CD4-positive, alpha-beta T cell treated with Interleukin-21 for 1 hour (primary cell): ENCODE measurements around the gene C12orf75.
A peak's percentile ranks its signal among the peaks of the same experiment; 100 is the strongest.
"Not testable (repeated sequence)": the region's sequence is repeated elsewhere in the genome, so short reads cannot be mapped to it uniquely, and the experiment has no call there.

Experiments
- DNase-seq: peaks from one replicate; pipeline ENCODE4 v3.0.0-alpha.2; 2020

Gene C12orf75

DNA sequence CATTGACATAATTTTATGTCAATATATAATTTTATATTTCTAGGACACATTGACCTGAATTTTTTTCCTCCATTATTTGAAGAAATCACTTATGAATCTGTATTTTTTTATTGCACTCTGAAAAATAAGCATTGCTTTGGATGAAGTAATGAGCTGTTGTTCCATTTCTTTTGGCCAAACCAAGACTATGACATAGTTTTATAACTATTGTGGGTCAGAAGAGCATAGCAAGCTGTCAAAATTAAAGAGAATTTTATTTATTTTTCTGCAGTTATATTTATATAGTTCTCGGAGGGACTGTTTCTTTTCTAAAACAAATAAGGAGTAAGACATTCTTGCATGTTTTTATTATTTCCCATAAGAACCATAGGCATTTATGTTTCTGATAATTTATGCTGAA is 8.5 kb downstream of the C12orf75 start:
- no peak for DNase-seq

DNA sequence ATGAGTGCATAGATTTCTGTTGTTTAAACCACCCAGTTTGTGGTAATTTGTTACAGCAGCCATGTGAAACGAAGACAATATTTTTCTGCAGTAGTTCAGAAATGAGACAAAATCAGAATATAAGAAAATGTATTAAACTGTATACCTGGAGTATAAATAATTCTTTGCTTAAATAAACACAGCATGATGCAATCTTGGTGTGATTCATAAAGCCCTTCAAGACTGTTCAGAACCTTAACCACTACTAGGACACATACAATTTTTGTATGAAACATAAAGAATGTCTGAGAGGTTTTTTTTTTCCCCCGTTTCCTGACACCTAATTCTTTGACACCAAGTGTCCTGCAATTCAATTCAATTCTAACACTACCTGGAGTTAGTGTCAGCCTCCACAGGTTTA is 10.5 kb downstream of the C12orf75 start:
- no peak for DNase-seq

DNA sequence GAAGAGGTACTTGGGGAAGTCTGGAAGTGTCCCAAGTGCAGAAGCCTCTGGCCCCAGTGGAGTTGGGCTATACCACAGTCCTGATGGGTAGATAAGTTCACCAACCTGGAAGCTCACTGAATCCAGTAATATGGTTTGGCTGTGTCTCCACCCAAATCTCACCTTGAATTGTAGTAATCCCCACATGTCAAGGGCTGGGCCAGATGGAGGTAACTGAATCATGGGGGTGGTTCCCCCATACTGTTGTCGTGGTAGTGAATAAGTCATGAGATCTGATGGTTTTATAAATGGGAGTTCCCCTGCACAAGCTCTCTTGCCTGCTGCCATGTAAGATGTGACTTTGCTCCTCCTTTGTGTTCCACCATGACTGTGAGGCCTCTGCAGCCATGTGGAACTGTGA is 11.1 kb downstream of the C12orf75 start:
- not testable (repeated sequence) for DNase-seq

DNA sequence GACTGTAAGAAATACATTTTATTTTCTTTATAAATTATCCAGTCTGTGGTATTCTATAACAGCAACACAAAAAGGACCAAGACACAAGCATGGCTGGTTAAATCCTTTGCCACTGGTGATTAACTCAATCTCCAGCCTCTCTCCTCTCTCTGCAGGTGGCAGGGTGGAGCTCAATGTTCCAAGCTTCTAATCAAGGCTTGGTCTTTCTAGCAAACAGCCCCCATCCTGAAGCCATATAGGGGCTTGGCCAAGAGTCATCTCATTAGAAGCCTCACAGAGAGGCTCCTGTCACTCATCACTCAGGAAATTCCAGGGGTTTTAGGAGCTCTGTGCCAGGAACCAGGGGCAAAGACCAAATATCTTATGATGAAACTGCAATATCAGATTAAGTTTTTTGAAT is 12.0 kb downstream of the C12orf75 start:
- no peak for DNase-seq

DNA sequence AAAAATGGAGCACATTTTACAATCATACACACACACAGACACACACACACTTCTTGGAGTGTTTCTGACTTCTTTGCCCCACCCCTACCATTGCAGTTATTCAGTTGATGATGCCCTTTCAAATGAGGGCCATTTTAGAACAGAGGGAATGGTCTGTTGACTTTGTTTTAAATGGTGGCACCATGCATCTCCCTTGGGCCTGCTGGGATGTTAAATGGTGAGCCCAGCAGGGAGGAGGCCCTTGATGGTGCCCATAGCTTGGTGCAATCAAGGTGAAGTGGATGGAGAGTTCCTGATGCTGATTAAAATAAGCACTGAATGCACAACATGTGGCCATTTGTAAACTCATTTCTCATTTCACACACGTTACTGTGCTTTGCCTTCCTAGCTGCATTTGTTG is 13.3 kb downstream of the C12orf75 start:
- no peak for DNase-seq

DNA sequence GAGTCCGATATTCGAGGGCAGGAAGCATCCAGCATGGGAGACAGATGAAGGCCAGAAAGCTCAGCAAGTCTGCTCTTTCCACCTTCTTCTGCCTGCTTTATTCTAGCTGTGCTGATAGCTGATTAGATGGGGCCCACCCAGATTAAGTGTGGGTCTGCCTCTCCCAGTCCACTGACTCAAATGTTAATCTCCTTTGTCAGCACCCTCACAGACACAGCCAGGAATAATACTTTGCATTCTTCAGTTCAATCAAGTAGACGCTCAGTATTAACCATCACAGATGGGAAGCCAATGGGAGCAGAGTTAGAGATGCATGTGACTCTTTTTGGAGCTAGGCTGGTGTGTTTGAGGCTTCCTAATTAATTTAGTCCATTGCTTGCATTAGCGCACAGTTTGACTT is 17.0 kb downstream of the C12orf75 start:
- DNase-seq, result no peak

DNA sequence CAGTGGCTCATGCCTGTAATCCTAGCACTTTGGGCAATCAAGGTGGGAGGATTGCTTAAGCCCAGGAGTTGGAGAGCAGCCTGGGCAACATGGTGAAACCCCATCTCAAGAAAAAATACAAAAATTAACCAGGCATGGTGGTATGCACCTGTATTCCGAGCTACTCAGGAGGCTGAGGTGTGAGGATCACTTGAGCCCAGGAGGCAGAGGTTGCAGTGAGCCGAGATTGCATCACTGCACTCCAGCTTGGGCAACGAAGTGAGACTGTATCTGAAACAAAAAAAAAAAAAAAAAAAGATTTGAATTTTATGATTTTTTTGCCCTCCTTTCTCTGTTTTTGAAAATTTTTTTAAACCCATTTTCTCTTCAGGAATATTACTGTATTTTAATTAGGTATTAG is 17.7 kb downstream of the C12orf75 start:
- no peak for DNase-seq

DNA sequence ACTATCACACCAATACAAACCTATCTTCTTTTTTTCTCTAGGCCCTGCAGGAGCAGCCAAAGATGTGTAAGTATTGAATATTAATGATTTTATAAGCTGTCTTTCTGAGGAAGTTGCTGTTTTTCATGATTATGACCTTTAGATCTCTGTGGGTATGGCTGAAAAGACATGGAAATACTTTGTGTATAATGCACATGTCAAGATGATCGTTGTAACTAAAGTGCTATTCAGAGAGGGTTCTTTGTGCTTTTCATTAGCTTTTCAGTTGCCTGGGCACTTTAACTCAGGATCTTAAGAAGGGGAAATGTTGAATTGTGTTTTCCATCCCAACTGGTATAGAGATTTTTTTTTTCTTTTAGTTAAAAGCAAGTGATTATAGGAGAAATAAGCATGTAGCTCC is 18.1 kb downstream of the C12orf75 start:
- no peak for DNase-seq

DNA sequence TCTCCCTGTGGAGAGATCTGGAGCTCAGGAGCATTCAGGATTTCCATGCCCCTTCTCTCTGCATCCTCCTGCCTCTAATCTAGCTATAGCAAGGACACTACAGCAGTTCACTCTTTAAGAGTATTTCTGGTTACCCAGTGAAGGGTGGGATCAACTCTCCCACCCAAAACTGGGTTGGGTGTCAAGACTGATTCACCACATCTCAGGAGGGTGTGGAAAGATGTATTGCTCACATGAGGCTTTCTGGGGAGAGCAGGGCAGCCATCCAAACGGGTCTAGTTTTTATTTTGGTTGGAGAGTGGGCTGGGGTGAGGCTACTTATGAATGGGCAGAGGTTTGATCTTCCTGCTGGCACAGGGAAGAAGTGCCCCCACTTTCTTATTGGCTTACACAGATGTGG is 18.6 kb downstream of the C12orf75 start:
- no peak for DNase-seq

DNA sequence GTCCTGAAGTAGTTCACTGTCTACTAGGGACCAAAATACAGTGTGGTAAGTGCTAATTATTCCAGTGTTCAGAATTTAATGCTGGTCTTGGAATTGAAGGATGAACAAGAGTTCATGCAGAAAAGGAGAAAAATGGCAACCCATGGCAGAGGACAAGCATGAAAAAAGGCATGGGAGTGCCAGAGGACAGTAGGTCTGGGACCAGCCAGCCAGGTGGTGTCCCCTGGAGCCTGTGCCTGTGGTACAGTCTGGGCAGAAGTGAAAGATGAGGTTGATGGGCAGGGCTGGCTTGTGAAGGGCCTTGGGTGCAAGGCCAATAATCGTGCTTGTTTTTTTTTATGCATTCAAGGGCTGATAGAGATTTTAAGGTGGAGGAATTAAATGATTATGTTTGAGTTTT is 21.0 kb downstream of the C12orf75 start:
- DNase-seq, result no peak

DNA sequence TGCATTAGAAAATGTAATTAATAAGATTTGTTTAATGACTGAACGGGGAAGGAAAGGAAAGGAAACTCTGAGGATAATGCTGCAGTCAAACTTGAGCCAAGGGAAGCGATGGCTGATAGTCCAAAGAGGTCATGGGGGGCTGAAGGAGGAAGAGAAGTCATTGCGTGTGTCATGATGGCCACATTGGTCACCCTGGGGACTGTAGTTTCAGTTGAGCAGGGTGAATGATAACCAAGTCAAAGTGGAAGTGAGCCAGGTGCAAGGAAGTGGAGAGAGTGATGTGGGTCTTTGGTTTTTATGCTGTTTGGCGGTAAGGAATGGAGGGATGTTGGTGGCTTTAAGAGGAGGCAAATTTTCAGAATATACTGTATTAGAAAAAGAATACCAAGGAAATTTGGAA is 21.6 kb downstream of the C12orf75 start:
- DNase-seq, result no peak

DNA sequence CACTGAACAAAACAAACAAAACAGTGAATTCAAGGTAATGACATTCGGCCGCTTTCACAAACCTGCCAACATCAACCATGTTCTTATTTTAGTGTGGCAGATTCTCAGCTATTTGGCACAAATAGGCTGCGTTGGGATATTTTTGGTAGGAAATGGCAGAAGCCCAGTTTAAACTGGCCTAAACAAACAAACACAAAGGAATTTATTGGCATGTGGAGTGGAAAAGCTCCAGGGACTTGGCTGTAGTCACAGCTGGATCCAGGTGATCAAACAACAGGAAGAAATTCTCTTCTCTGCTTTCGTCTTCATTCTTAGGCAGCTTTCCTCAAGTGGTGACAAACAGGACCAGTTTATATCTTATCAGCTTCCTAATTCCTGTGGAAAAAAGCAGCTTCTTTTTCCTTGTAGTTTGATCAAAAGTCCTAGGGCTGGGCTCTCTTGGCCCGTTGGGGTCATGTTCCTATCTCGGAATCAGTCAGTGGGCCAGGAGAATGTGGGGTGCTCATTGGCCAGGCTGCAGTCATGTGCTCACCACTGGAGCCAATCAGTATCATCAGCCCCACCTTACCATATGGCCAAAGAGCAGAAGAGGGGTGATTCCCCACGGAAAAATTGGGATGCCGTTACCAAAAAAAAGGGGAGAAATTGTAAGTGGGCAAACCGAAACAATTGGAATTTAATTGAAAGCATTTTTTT is 22.6 kb downstream of the C12orf75 start:
- no peak for DNase-seq

DNA sequence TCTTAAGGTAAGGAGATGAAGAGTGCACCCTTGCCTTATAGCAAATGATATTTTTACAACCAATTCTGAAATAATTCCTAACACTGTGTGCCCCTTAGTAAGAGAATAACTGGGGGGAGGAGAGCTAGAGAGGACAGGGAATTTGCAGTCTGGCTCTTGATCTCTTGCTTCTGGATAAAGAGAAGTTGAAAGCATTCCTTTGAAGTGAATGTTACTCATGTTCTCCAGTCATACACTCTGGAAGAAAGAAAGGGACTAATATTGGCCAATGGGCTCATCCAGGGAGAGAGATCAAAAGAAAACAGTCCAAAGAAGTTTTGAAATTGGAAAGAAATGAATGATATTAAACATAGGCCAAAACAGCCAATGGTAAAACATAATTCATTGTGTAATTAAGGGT is 25.3 kb downstream of the C12orf75 start:
- no peak for DNase-seq

DNA sequence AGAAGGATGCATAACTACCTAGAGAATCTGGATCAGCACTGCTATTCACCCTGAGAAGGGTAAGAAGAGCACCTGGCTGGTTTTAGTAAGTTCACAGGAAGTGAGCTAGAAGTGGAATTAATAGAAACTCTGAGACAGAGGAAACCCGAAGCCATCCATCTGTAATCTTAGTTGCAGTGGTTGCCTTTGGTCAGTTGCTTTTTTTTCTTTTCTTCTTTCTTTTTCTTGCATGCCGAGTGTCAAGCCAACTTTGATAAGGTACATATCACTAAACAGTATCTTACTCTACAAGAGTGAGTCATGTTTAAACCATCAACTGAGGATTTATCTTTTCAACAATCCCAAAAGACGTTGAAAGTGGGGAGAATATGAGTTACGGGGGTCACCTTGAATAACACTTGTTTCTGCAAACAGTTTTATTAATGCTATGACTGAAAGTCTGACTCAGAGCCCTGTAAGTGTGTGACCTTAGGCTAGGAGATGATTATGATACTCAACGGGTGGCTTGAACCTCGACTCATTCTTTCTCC is 26.7 kb downstream of the C12orf75 start:
- DNase-seq, result no peak

DNA sequence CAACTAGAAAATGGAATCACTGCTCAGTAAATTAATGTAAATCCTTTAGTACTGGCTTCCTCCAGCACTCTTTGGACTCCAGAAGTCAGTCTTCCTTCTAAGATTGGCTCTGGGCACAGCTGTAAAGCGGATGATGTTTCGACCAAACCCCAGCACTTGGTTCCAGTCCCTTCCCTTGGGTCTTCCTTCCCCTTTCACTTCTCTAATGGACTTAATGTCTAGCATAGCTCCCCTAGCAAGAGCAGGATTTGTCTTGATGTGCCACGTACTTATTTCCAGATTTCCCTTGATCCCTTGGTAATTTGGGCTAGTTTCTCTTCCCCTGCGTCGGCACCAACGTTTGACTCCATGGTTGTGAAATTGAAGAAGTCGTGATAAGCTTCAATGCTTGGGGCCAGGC is 28.3 kb downstream of the C12orf75 start:
- no peak for DNase-seq

DNA sequence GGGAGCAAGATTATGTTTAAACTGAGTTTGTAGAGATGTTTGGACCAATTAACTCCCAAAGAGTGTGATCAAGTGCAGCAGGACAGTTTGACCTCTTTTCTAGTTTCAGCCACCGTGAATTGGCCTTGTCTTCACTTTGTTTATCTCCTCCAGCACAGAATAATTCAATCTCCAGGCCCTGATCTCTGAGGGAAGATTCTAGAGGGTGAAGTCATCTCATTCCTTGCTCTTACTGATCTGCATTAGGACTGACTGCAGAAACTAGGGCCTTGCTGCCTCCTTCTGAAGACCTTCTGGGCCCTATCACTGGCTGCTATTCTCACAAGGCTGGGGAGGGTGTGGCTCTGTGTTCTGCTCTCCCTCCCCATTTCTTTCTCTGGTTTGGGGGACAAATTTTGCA is 29.4 kb downstream of the C12orf75 start:
- DNase-seq, result no peak

DNA sequence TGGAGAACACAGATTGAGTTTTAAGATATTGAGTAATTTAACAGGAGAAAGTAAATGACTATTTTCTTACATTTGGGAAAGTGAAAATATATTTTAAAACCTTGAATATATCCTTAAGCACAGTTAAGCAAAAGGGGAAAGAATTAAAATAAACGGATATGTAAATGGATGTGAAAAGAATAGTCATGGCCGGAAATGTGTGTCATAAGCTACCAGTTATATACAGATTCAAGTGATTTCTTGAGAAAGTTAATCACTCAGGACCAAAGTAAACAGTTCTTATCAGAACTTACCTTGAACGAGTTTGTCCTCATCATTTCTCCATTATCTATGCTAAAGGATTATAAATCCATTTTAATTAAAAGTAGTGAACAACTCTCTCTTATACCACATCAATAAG is 33.4 kb downstream of the C12orf75 start:
- DNase-seq, result no peak

DNA sequence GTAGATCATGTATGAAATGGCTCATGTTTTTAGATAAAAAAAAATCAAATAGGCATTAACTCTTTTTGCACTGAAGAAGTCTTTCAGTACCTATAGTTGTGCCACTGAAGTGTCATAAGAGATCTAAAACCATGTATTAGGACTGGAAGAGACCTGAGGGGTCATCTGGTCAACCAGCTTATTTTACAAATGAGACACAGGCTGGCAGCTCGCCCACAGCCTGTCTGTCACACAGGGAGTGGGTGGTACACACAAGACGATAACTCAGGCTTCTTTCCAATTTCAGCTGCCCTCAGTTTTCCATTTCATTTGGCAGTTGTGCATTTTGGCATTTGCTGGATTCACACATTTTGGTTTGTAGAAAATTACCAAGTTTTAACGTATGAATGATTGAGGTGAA is 34.7 kb downstream of the C12orf75 start:
- no peak for DNase-seq

DNA sequence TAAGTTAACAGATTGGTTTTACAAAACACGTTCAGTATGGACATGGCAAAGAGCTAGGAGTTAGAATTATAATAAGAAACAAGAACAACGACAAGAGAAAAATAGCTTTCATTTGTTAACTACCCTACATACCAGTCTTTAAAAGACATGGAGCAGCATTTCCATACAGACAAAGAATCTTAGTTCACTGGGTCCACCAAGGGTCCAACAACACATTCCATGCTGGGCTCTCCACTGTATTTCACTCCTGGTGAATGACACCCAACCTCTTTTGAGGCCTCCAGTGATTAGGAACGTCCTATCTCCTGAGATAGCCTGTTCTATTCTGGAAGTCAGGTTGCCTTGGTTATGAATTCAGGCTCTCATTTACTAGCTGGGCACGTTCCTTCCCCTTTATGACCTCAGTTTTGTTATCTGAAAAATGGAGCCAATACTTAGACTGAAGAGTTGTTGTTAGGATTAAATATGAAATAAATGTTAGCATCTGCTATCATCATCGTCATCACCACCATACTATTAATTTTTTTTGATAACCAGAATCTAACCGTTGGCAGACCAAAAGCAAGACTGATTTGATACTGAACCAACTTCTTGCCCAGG is 37.7 kb downstream of the C12orf75 start:
- no peak for DNase-seq

DNA sequence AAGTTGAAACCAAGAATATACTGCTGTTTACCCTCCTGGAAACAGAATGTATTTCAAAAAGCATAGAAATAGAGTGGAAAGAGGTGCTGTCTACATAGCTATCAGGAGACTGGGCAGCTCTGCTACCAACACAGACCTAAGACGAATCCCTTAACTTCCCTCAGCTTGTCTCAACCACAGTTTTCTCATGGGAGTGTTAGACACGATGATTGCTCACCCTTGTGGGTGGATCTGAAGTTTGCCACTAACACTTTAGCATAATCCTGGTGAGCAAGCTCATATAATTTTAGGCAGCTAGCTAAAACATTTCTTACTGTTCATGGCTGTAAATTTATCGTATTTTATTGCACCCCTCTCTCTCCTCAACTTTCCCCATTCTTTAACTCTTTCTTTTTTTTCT is 38.5 kb downstream of the C12orf75 start:
- DNase-seq, result no peak

DNA sequence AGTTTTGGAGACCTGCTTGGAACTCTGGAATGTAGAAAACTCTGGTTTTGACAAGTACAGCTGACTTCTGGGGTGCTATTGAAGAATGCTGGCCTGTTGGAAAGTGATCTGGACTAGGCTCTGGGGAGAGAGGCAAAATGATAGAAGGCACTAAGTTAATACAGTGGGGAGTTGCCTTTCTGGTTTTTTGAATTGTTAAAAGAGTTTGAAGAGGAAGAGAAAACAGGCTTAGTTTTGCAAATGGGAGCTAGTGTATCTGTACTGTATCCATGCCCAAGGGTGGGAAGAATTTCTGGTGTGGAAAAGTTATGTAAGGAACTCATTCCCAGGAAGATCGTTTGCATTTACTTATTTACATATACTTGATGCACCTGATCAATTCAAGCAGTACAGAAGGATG is 43.8 kb downstream of the C12orf75 start:
- DNase-seq, result no peak

DNA sequence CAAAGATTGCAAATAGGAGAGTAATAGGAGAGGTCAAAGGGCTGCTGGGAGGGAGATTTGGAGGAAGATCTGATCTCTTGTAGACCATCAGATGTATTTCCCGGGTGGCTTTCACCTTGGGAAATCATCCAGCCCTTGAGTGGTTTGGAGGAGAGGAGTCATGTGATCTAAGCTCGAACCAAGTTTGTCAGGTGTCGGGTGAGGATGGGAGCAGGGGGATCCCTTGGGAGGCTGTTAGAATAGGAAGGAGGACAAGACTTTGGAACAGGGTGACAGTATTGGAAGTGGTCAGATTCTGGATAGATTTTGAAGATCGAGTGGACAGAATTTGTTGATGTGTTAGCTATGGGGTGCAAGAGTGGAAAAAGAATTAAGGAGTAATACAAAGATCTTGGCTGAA is 46.6 kb downstream of the C12orf75 start:
- no peak for DNase-seq

DNA sequence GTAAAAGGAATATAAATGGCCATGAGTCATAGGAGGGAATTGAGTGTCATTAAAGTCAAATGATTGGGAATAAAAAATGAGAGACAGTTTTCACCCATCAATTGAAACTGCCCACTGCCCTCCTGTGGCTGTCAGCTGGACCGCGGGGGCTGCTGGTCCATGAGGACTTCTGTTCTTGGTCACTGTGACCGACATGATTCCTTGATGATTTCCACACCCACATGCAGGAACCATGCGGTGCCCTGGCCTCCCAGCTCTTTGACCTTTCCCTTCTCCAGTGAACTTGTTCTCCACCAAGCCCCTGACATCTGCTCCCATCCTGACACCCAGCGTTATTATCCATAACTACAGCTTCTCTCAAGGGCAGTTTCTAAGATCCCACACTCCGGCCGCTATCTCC is 48.4 kb downstream of the C12orf75 start:
- no peak for DNase-seq

DNA sequence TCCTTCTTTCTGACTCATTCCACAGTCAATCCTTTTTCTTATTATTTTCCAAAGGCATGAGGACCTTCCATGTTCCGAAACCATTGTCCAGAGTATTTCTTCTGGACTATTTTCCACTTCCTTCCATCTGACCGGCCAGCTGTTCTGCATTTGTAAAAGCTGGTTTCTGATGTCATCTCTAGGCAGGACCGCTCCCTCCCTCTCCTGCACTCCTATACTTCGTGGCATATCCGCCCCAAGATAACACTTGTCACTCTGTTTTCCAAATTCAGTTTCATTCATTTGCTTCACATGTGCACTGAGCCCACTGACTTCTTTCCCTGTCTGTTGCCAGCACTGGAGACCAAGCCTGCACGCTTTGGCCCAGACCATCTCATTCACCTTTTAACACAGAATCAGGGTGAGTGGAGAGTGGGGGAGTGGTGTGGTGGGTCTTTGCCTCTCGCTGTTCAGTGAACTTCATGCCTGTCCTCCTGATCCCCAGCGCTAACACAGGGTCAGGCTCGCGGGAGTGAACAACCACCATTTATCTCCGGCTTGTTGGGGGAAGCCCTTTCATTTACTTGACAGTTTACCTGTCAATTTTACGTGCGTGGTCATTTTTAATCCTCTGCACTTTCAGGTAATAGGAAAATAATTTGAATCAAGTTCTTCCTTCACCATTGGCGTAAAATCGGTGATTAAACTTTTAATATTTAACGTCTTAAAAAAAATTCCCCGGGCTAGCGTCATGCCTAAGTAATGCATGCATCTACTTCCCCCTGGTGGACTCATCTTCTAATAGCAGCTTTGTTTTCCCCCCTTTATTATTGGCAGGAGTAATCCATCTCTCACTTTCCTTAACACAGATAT is 52.5 kb downstream of the C12orf75 start:
- DNase-seq, result peak; percentile 64
